Measurements from ENCODE around the gene NPB.

NPB gene

GRCh38 chr17:81867170-81867990, 34.7 kb upstream of the NPB start:
- TF ChIP-seq, protein P1, sequence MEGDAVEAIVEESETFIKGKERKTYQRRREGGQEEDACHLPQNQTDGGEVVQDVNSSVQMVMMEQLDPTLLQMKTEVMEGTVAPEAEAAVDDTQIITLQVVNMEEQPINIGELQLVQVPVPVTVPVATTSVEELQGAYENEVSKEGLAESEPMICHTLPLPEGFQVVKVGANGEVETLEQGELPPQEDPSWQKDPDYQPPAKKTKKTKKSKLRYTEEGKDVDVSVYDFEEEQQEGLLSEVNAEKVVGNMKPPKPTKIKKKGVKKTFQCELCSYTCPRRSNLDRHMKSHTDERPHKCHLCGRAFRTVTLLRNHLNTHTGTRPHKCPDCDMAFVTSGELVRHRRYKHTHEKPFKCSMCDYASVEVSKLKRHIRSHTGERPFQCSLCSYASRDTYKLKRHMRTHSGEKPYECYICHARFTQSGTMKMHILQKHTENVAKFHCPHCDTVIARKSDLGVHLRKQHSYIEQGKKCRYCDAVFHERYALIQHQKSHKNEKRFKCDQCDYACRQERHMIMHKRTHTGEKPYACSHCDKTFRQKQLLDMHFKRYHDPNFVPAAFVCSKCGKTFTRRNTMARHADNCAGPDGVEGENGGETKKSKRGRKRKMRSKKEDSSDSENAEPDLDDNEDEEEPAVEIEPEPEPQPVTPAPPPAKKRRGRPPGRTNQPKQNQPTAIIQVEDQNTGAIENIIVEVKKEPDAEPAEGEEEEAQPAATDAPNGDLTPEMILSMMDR (IDR thresholded peaks at IDR 0.05; ENCODE audit: extremely low read depth, missing control alignments): no peak
- no peak for DNase-seq (ENCODE audit: low spot score)

DNA sequence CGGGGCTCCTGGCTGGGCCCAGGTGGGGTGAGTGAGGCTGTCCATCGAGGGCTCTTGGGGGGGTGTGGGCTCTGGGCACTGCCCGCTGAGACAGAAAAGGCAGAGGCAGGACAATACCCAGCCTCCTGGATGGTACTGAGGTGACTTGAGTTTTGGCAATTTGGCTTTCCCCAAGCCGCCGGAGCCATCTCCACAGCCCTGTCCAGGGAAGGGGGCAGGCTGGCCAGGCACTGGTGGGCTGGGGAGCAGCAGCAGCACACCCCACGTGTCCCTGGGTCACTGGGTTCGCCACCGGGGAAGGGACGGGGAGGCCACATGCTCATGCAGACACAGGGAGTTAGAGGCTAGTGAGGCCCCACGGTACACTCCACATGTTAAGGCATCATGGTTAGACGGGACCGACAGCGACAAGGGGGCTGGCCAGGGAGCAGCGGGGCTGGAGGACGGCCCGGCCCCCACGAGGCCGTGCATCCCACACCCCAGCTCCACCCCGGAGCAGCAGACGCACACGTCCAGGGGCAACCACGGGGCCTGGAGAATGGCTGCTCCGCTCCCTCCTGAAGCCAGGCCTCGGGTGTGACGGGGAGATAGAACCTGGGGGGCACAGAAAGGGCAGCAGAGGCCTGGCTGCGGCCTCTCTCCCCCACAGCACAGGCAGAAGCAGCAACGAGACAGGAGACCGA, 33.9 kb upstream of the NPB start:
- TF ChIP-seq, protein P1 (IDR thresholded peaks at IDR 0.05; ENCODE audit: extremely low read depth, missing control alignments): no peak
- no peak for DNase-seq (ENCODE audit: low spot score)

- DNase-seq (ENCODE audit: low spot score): no peak
- TF ChIP-seq, protein P1 (IDR thresholded peaks at IDR 0.05; ENCODE audit: extremely low read depth, missing control alignments): no peak
Observed at GRCh38 chr17:81868674-81869220, 33.3 kb upstream of the NPB start.

DNA sequence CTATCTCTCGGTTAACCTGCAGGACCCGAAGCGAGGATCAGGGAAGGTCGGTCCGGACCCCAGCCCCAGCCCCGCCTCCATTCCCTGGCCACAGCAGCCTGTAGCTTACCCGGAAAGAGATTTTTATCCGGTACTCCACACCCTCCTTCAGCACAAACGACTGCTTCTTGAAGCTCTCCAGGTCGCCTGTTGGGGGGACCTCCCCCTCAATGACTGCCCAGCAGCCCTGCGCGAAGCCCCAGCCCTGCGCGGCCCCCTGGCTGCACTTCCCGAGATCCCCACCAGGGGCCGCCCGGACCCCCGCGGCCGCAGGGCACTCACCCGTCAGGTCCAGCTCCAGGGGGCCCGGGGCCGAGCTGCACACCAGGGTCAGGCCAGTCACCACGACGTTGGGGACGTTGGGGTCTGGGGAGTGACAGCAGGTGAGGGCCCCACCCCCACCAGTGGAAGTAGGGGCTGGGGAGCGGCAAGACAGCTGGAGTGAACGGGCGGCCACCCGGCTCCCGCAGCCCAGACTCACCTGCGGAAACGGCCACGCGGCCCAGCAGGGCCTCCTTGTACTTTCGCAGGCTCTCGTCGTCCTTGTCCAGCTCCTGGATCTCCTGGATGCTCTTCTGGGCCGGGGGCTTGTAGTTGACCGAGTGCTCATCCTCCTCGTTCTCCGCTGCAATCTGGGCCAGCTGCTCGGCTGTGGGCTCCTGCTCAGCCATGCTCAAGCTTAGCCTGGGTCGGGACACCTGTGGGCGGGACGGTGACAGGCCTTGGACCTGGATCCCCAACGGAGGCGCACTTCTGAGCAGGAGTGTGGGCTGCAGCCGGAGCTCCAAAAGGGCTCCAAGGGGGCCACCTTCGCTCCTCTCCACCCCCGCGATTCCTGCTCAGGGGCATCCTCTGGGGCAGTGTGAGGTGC, 32.6 kb upstream of the NPB start:
- DNase-seq (ENCODE audit: low spot score): peak; percentile 86
- TF ChIP-seq, protein P1 (IDR thresholded peaks at IDR 0.05; ENCODE audit: extremely low read depth, missing control alignments): peak; percentile 75

DNA sequence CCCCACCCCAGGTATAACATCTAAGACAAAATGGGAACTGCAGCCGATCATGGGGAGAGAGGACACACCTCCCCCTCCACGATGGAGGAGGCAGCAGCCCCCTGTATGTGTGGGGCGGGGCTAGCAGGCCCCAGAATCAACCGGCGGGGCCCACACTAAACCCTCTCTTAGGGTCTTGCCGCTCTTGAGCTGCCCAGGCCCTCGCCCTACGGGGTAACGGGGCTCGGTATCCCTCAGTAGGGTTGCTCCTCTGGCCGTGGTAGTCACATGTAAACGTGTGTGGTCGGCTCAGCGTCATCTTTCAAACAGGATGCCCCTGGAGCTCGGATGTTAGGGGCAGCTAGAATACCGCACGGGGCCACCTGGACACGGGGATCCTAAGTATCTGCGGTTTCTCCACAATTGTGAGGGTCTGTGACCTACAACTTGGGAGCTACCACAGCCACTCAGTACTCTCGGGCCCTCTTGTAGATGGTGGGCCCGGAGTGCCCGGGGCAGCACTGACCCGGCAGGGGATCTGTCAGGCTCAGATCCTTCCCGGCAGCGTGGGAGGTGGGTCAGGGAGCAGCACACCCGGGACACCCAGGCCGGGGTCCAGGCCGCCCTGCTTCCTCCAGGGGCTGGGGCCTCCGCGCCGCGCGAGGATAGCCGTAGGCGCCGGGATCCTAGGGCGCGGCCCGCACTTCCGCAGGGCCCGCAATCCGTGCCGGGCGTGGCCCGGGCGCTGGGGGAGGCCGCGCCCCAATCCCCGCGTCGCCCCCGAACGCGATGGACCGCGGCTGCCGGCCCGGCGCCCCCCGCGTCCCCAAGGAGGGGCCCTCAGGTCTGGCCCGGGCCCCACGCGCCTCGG, 31.7 kb upstream of the NPB start:
- DNase-seq (ENCODE audit: low spot score): peak; percentile 65
- TF ChIP-seq, protein P1 (IDR thresholded peaks at IDR 0.05; ENCODE audit: extremely low read depth, missing control alignments): no peak

DNA sequence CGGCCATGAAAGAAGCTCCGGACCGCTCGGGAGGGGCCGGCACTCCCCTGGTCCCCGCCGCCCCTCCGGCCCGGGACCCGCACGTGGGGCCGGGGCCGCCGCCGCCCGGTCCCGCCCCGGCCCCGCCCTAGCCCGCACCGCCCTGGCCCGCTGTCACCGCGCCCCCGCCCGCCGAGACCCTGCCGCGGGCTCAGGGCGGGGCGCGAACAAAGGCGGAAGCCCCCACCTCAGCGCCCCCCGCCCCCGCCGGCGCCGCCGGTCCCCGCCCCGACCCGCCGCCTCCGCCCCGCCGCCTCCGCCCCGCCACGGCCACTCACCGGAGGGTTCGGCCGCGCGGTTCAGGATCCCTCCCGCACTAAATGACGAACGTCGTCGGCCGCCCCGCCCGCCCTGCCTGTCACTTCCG, 31.1 kb upstream of the NPB start, which contains the start of gene ARHGDIA:
ARHGDIA (minus strand) TSS at position 357 of the 406 bp plus-strand sequence. CDS start 1,407 bp downstream, outside the sequence.
- TF ChIP-seq, protein P1 (IDR thresholded peaks at IDR 0.05; ENCODE audit: extremely low read depth, missing control alignments): no peak

More for the DNA sequence above, 31.1 kb upstream of the NPB start, which contains the start of gene ARHGDIA:
- no peak for DNase-seq (ENCODE audit: low spot score)
